ENCODE data around the gene TSPAN17. TPM values are rescaled to one million over a fixed set of nuclear protein-coding genes. Genes with fewer than 3 reads are reported as not detected.

The TSPAN17 gene
- polyA plus RNA-seq, 1 of the 3 experiments (the other 2 are of a cell fraction): 61.7 TPM

DNA sequence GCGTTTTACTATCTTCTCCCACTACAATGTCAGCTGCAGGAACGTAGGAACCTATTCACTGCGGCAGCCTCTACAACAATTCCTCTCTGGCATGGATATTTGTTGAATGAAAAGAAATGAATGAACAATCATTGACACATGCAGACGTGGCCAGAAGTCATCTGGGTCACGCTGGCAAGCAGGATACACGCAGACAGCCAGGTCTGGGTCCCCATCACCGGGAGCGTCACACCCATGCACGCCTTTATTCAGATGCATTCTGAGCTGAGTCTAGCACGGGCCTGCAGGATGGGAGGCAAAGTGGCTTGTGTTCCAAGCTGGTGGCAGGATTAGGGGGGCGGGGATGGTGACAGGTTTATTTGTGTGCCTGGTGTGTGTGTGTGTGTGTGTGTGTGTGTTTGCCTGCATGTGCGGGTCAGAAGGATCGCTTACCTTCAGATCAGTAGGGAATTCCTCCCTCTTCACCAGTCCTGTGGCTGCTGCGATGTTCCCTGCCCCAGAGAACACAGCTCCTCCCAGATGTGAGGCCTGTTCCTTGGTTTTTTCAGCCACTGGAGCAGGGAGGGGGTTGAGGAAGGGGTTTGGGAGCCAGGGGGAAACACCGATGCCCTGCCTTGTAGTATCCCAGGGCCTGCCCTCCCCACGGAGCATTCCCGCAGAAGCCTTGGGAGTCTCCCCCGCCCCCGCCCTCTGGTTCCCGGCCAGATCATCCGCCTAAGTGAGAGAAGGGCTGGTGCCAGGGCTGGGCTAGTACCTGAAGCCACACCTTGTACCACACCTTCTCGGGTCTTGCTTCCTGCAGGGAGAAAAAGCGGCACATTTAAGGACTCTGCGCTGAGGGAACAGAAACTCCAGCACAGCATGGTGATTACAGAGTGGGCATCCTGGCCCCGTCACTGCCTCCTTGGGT is 21.1 kb upstream of the TSPAN17 start:
- H3K27me3 ChIP-seq (ENCODE audit: insufficient read depth): peaks cover 16% of the 10 kb centered on the region; the same call in 1 of the 2 replicates
- no peak overlapping the region for H3K9ac ChIP-seq
- H3K9me3 ChIP-seq: no peaks in the 10 kb centered on the region
- no peak for DNase-seq
- H3F3A ChIP-seq (replicated peaks; ENCODE audit: insufficient read depth): no peaks in the 10 kb centered on the region
- H3K9me2 ChIP-seq: no peaks in the 10 kb centered on the region
- no peak overlapping the region for H3K4me3 ChIP-seq (ENCODE audit: low read depth in 2 of 2, low read length in 1 of 2)
- no peaks in the 10 kb centered on the region for H4K20me1 ChIP-seq (ENCODE audit: insufficient read depth)
- ChIA-PET POLR2A (no interaction called here), CTCF (interaction anchor here (1.5 kb wide), 1 partner anchor 47 kb away, joined by 4 read pairs; no protein-coding TSS in a partner anchor)
- TF ChIP-seq USF1 (IDR thresholded peaks at IDR 0.05; ENCODE audit: borderline replicate concordance, low read depth) (no peak), FOXJ3 (CRISPR knock-in tag; IDR thresholded peaks at IDR 0.05) (no peak), MEF2A (IDR thresholded peaks at IDR 0.05; ENCODE audit: borderline replicate concordance, low read depth) (no peak), RCOR1 (IDR thresholded peaks at IDR 0.05; ENCODE audit: low read length) (no peak), RAD21 (IDR thresholded peaks at IDR 0.05; ENCODE audit: low read length) (no peak), RFX5 (IDR thresholded peaks at IDR 0.05; ENCODE audit: low read length) (no peak), MAX (IDR thresholded peaks at IDR 0.05; ENCODE audit: low read depth) (no peak), GABPA (IDR thresholded peaks at IDR 0.05; ENCODE audit: low read depth) (no peak), SMC3 (IDR thresholded peaks at IDR 0.05; ENCODE audit: low read depth, low read length) (no peak)
- TF ChIP-seq, protein P1, sequence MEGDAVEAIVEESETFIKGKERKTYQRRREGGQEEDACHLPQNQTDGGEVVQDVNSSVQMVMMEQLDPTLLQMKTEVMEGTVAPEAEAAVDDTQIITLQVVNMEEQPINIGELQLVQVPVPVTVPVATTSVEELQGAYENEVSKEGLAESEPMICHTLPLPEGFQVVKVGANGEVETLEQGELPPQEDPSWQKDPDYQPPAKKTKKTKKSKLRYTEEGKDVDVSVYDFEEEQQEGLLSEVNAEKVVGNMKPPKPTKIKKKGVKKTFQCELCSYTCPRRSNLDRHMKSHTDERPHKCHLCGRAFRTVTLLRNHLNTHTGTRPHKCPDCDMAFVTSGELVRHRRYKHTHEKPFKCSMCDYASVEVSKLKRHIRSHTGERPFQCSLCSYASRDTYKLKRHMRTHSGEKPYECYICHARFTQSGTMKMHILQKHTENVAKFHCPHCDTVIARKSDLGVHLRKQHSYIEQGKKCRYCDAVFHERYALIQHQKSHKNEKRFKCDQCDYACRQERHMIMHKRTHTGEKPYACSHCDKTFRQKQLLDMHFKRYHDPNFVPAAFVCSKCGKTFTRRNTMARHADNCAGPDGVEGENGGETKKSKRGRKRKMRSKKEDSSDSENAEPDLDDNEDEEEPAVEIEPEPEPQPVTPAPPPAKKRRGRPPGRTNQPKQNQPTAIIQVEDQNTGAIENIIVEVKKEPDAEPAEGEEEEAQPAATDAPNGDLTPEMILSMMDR (IDR thresholded peaks at IDR 0.05): no peak
- peaks cover 0 to 16% of the 10 kb centered on the region in 2 experiments; a peak in 1 of 4 replicates for H3K4me1 ChIP-seq (ENCODE audit: control insufficient read depth in 1 of 2, insufficient read depth in 2 of 2, low read depth in 1 of 2, low read length in 1 of 2)
- H3K27ac ChIP-seq (ENCODE audit: low read depth in 2 of 2, low read length in 1 of 2): no peak overlapping the region
- H3K4me2 ChIP-seq: no peak overlapping the region
- no peak overlapping the region for H2AFZ ChIP-seq (ENCODE audit: low read depth)
- no peaks in the 10 kb centered on the region for H3K36me3 ChIP-seq (replicated peaks in 1 of 2; ENCODE audit: control insufficient read depth in 1 of 2, insufficient read depth in 2 of 2, low read length in 1 of 2)
- WGBS (ENCODE audit: low lambda C conversion rate): 73% methylated on average over 11 of the region's 25 CpGs
- no peaks in the 10 kb centered on the region for H3K79me2 ChIP-seq (ENCODE audit: insufficient read depth)

GRCh38 chr5:176626876-176627236 is 20.4 kb upstream of the TSPAN17 start:
- no peak for DNase-seq
- TF ChIP-seq REST (IDR thresholded peaks at IDR 0.05; ENCODE audit: low read depth, low read length) (no peak), FOXM1 (IDR thresholded peaks at IDR 0.05; ENCODE audit: low read depth) (no peak), EZH2phosphoT487 (IDR thresholded peaks at IDR 0.05; ENCODE audit: borderline replicate concordance, low read depth) (no peak), CHD2 (IDR thresholded peaks at IDR 0.05; ENCODE audit: low read length, partially characterized antibody) (no peak), SMC3 (IDR thresholded peaks at IDR 0.05; ENCODE audit: low read depth, low read length) (no peak), GATA2 (CRISPR knock-in tag; IDR thresholded peaks at IDR 0.05) (no peak), ELF1 (IDR thresholded peaks at IDR 0.05) (no peak), USF2 (IDR thresholded peaks at IDR 0.05; ENCODE audit: borderline replicate concordance, low read depth, low read length) (no peak), MEF2A (IDR thresholded peaks at IDR 0.05; ENCODE audit: borderline replicate concordance, low read depth) (no peak), YY1 (IDR thresholded peaks at IDR 0.05; ENCODE audit: low read depth) (no peak)
- H3K9me2 ChIP-seq: no peaks in the 10 kb centered on the region
- H3K4me1 ChIP-seq (ENCODE audit: control insufficient read depth in 1 of 2, insufficient read depth in 2 of 2, low read depth in 1 of 2, low read length in 1 of 2): peaks cover 0 to 10% of the 10 kb centered on the region in 2 experiments; a peak in 1 of 4 replicates
- ChIA-PET CTCF (interaction anchor here (0.6 kb wide), 1 partner anchor 32 kb away, joined by 3 read pairs; no protein-coding TSS in a partner anchor), POLR2A (no interaction called here)
- no peaks in the 10 kb centered on the region for H3K36me3 ChIP-seq (replicated peaks in 1 of 2; ENCODE audit: control insufficient read depth in 1 of 2, insufficient read depth in 2 of 2, low read length in 1 of 2)
- no peak overlapping the region for H3K4me2 ChIP-seq
- no peak overlapping the region for H2AFZ ChIP-seq (ENCODE audit: low read depth)
- 83% methylated on average over 7 of the region's 7 CpGs for WGBS (ENCODE audit: low lambda C conversion rate)
- H3K79me2 ChIP-seq (ENCODE audit: insufficient read depth): no peaks in the 10 kb centered on the region
- no peaks in the 10 kb centered on the region for H3F3A ChIP-seq (replicated peaks; ENCODE audit: insufficient read depth)
- H3K4me3 ChIP-seq (ENCODE audit: low read depth in 2 of 2, low read length in 1 of 2): no peak overlapping the region
- H3K27ac ChIP-seq (ENCODE audit: low read depth in 2 of 2, low read length in 1 of 2): no peak overlapping the region
- H3K27me3 ChIP-seq (ENCODE audit: insufficient read depth): peaks cover 22% of the 10 kb centered on the region; the same call in 1 of the 2 replicates
- H3K9ac ChIP-seq: no peak overlapping the region
- H3K9me3 ChIP-seq: no peaks in the 10 kb centered on the region
- no peaks in the 10 kb centered on the region for H4K20me1 ChIP-seq (ENCODE audit: insufficient read depth)
